ENCODE measurements around the gene P2RY12.
"Not testable (repeated sequence)": the region's sequence is repeated elsewhere in the genome, so short reads cannot be mapped to it uniquely, and the experiment has no call there.

Gene P2RY12

DNA sequence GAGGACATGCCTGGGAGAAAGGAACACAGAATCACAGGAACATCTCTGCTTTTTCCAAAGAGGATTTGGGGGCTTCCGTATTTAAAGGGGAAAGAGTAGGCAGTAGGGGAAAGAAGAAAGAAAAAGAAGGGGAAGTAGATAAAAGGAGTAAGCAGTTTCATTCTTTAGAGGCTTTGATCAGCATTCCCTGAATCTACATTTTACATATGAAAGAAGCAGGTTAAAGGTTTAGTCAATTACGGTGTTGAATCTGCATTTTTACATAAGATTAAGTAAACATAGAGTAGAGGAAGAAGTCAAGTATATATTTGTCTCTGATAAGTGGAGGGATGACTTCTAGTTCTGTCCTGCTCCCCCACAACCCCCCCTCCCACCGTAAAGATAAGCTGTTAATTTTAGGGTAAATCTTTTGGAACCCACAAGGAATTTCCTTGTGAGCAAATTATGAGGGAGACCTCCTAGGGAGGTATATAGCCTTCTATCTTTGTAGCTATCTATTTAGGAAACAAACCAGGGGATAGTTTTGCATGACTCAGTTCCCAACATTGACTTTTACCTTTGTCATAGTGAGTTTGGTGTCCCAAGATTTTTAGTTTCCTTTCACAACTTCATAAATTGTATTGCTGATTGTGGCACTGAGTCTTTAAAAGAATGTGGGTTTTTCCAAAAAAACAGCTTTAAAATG, 8.7 kb upstream of the P2RY12 start:
- DNase-seq (ENCODE audit: low read depth): no peak

- not testable (repeated sequence) for DNase-seq (ENCODE audit: low read depth)
Measured at GRCh38 chr3:151392191-151392590, 7.6 kb upstream of the P2RY12 start.

- DNase-seq (ENCODE audit: low read depth): no peak
Measured at GRCh38 chr3:151391720-151392119, 7.2 kb upstream of the P2RY12 start.

GRCh38 chr3:151387842-151388241, 3.3 kb upstream of the P2RY12 start:
- no peak for DNase-seq (ENCODE audit: low read depth)

DNA sequence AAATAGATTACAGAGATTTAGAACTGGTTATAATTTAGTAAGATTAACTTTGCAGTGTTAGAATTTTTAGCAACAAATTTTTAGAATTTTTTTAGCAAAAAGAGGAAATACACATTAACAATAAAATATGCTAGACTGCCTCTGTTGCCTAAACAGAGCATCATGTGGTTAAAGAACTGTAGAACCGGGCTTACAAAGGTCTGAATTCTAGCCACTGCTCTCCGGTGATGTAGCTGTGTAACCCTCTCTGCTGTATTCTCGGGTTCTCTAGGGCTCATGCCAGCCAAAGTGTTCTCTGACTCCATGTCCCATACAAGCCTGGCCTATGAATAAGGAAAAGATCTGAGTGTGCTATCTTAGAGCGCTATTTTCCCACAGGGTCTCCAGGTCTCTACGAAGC, 2.9 kb upstream of the P2RY12 start:
- no peak for DNase-seq (ENCODE audit: low read depth)

DNA sequence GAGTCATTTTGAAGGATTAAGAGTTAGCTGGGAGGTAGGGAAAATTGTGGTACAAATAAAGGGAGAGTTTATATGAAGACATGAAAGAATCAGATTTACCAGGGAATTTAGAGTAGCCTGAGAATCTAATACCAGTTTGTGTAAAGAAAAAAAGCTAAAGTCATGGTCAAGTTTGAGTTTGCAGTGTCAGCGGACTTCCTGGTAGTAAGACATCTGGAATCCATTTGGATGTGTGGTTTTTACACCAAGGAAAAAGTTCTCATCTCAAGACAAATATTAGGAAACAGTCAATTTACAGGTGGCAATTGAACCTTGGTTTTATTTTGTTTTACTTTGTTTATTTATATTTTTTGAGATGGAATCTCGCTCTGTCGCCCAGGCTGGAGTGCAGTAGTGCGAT, 1.5 kb upstream of the P2RY12 start:
- no peak for DNase-seq (ENCODE audit: low read depth)

GRCh38 chr3:151383956-151384355, 597 bp downstream of the P2RY12 start:
- DNase-seq (ENCODE audit: low read depth): no peak

DNA sequence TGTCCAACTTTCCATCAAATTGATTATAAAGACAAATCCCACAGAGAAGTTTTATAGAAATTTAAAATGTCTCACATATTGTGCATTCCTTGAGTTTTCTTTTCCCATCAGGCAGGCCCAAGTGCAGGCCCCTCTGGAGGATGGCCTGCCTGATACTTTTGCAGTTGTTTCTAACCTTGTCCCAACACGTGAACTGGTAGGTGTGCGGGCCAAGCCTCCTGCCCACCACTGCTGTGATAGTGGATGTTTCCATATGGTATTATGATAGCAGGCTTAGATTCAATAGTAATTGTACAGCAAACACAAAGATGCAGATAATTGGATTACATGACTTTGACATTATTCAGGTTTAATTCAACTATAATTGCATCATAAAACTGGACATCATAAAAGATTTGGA, 1.4 kb downstream of the P2RY12 start:
- DNase-seq (ENCODE audit: low read depth): no peak

- no peak for DNase-seq (ENCODE audit: low read depth)
Measured at GRCh38 chr3:151382671-151383070, 1.9 kb downstream of the P2RY12 start.

DNA sequence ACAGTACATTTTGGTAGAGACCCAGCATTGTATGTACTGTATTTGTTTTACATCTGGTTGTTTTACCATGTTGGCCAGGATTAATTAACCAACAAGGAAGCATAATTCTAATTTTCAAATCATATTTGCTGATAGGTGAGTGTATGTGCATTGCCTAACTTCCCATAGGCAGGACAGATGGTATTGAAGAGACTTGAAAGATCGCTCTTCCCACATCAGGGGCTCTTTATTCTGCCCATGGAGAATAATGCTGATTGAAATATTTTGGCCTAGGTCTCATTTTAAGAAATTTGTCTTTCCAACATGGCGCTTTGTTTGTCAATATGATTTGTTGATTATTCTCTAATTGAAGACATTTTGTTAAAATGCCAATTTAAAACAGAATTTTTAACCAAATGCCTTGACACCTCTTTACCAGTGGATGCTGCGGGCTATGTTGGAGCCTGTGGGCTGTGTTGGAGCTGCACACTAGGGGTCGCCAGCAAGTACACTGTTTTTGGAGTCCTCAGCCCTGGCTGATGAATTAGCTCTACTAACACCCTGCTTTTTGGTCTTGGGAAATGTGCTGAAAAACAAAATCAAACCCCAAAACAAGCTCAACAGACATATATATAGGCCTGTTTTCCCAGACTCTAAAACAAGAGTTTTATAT, 5.3 kb downstream of the P2RY12 start:
- no peak for DNase-seq (ENCODE audit: low read depth)

- DNase-seq (ENCODE audit: low read depth): no peak
Measured at GRCh38 chr3:151377768-151378385, 6.7 kb downstream of the P2RY12 start.

GRCh38 chr3:151372063-151372820, 12.3 kb downstream of the P2RY12 start:
- no peak for DNase-seq (ENCODE audit: low read depth)

- DNase-seq (ENCODE audit: low read depth): no peak
Measured at GRCh38 chr3:151371526-151371925, 13.0 kb downstream of the P2RY12 start.

DNA sequence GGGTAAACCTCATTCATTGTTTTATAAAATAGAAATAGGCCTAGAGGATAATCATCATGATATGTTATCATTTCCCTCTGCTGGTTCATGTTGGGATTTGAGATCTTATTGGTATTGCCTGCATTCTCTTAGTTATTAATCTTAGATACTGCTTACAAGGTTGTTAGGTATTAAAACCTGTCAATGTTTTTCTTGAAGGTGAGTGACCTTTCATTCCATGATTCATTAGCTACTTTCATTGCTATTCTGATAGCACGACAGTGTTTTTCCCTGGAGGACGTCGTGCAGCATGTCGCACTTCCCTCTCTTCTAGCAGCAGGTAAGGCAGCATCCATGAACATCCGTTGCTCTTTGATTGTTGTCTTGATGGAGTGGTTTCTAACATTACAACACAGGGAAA, 17.1 kb downstream of the P2RY12 start:
- DNase-seq (ENCODE audit: low read depth): no peak

DNA sequence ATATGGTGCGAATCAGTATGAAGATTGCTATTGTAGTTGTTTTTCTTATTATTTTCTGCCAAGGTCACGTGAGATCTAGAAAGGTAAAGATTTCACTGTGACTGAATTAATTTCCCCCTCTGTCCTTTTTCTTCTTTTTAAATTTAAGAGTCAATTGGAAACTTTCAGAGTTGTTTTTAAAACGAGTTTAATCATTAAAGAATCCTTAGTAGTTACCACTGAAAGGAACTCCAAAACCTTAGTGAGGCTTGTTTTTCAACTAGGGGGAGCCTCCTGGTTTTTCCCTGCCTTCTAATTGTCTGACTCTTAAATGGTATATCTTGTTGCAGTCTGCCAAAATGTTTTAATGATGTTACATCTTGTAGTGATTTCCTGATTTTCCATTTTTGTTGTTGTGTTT, 17.6 kb downstream of the P2RY12 start:
- DNase-seq (ENCODE audit: low read depth): no peak

- DNase-seq (ENCODE audit: low read depth): no peak
Measured at GRCh38 chr3:151362751-151363174, 21.8 kb downstream of the P2RY12 start.

DNA sequence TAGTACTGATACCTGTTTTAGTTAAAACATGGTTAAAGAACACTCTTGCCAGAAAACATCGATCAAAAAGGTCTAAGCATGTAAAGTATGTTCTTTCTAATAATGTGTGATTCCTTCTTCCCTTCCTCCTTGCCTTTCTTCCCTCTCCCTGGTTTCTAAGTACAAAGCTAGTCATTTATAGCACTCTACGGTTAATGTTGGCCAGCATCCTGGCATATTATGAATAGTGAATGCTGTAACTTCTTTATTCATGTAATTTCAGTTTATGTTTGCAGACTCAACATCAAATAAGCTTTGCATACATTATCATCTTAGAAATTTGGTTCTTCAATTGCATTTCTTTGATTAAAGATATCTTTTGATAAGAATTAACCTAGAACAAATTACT, 27.1 kb downstream of the P2RY12 start:
- DNase-seq (ENCODE audit: low read depth): no peak

DNA sequence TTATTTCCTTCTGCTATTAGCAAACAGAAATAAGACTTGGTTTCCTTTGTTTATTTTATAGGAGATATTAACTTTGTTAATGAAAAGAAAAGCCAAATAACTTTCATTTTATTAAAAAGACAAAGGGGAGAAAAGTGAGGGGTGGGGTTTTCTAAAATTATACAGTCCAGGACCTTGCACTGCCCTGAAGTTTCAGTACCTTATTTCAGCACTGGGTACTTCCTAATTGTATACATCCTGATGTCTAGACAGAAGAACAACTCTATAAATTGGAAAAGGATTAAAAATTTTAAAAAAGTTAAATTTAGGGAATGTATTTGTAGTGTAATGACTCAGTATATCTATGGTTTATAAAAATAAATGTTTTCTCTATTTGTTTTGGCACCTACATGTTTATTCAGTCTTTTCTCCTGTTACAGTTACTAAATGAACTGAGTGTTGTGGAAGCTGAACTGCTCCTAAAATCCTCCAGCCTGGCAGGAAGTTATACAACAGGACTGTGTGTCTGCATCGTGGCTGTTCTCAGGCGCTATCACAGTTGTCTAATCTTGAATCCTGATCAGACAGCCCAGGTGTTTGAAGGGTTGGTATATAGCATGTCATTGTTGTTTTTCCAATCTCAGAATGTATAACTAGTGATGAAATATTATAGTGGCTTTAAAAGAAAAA, 27.6 kb downstream of the P2RY12 start:
- no peak for DNase-seq (ENCODE audit: low read depth)

- DNase-seq (ENCODE audit: low read depth): no peak
Measured at GRCh38 chr3:151351648-151352047, 32.9 kb downstream of the P2RY12 start.

DNA sequence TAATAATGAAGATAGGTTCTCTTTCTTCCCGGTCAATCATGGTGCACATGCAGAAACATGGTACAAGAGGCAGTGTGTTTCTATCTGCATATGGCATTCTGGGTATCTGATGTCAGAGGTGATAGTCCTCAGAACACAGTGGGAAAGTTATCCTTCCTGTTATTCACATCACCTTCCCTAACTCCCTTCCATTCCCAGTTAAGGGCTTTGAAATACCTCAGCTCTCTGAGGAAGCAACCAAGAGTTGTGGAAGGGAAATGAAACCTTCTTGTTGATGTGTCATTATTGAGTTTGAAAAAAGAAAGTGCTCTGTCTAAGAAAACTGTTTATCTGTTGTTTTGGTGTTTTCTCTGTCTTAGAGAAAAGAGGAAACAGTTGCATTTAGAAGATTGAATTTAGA, 33.3 kb downstream of the P2RY12 start:
- DNase-seq (ENCODE audit: low read depth): no peak

DNA sequence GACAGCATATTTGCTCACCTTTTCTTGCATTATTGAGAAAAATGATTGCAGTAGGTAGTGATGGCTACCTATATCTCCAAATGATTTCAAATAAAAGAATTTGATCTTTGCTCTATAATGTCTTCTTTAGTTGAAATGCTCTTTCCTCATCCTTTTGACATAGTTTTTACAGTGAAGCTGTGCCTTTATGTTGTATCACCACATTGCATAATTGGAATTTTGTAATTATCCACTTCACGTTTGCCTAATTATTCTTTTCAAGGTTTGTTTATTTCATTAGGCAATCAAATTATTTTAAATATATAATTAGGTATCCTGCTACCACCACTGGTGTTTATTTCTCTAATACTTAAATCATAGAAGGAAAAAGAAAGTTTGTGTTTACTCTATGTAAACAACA, 33.9 kb downstream of the P2RY12 start:
- no peak for DNase-seq (ENCODE audit: low read depth)

DNA sequence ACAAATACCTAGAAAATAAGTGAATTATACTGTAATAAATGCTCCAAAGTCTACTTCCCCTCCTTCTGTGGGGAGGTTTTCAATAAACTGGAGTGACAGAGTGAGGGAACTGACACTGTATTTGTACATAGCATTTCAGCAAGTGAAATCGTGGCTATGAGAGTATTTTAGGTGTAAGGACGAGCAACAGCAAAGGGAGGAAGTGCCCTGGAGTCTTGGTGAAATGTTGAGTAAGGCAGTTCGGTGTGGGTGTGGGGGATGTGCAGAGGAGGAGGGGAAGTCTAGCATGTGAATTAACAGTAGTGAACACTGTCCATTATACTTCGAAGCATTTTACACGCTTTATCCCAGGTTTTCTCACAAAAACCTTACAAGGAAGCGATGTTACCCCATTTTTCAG, 37.1 kb downstream of the P2RY12 start:
- DNase-seq (ENCODE audit: low read depth): no peak
